Upper lobe of left lung (tissue), 4 donors: ENCODE data around the gene RHOC.

Experiments
- EP300 ChIP-seq, 4 donors: sonication (generic); formaldehyde crosslinking; IDR thresholded peaks; one replicate each; pipeline ENCODE4 v1.5.1; 2017; ENCODE audit warnings: antibody characterized with exemption in 4 of 4, control low read depth in 2 of 4
- POLR2A ChIP-seq, 4 donors: fragments of 450-650 bp; IDR thresholded peaks; one replicate each; pipeline ENCODE4 v1.5.1; 2016 to 2017; ENCODE audit warnings: antibody characterized with exemption in 4 of 4, mild to moderate bottlenecking in 2 of 4
- TF ChIP-seq, protein P1 (sequence below), 6 experiments: fragments of 450-650 bp in 4 of 6; fragments of 200-600 bp in 2 of 6; sonication (generic) in 2 of 6; IDR thresholded peaks; one replicate each; pipeline ENCODE4 v1.5.1; 2016 to 2019; ENCODE audit warnings: antibody characterized with exemption in 6 of 6

- TF ChIP-seq, protein P1, sequence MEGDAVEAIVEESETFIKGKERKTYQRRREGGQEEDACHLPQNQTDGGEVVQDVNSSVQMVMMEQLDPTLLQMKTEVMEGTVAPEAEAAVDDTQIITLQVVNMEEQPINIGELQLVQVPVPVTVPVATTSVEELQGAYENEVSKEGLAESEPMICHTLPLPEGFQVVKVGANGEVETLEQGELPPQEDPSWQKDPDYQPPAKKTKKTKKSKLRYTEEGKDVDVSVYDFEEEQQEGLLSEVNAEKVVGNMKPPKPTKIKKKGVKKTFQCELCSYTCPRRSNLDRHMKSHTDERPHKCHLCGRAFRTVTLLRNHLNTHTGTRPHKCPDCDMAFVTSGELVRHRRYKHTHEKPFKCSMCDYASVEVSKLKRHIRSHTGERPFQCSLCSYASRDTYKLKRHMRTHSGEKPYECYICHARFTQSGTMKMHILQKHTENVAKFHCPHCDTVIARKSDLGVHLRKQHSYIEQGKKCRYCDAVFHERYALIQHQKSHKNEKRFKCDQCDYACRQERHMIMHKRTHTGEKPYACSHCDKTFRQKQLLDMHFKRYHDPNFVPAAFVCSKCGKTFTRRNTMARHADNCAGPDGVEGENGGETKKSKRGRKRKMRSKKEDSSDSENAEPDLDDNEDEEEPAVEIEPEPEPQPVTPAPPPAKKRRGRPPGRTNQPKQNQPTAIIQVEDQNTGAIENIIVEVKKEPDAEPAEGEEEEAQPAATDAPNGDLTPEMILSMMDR (IDR thresholded peaks at IDR 0.05): no peak
- no peak for TF ChIP-seq EP300 (IDR thresholded peaks at IDR 0.05)
- no peak for TF ChIP-seq POLR2A (IDR thresholded peaks at IDR 0.05)
Measured at GRCh38 chr1:112720800-112721199, 13.9 kb upstream of the RHOC start.
